HG03103 (cell line): ENCODE results near the gene COX8C.
"Not testable (repeated sequence)": the region's sequence is repeated elsewhere in the genome, so short reads cannot be mapped to it uniquely, and the experiment has no call there.

ENCODE experiments used
- ATAC-seq: cut with Tn5 transposase; IDR thresholded peaks from one replicate; pipeline ENCODE4 v1.9.1; 2021; ENCODE audit warnings: low read depth; ENCODE audit not compliant: unreplicated experiment

The COX8C gene

GRCh38 chr14:93368996-93369712, 22.2 kb downstream of the COX8C start:
- peak; percentile 15 for ATAC-seq

DNA sequence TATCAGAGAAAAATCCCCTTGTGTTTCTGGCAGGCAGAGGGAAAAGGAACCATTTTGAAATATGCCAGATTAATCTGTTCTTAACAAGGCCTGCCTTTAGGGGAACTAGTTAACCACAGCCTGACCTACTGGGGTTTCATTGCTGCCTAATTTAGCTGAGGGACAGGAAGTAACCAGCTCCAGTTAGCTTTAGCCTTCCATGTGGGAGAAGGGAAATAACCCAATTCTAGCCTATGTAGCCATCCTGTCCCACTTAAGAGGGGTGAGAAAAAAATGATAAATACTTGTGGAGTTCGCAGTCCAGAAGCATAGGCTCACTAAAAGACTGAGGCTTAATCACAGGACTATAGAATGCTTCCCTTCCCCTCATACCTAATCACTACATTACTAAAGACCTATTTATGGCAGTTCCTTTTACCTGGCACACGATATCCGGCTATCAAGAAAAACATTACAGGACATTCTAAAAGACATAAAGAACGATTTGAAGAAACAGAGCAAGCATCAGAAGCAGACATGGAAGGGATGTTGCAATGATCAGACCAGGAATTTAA, 22.8 kb downstream of the COX8C start:
- ATAC-seq: peak; percentile 74

DNA sequence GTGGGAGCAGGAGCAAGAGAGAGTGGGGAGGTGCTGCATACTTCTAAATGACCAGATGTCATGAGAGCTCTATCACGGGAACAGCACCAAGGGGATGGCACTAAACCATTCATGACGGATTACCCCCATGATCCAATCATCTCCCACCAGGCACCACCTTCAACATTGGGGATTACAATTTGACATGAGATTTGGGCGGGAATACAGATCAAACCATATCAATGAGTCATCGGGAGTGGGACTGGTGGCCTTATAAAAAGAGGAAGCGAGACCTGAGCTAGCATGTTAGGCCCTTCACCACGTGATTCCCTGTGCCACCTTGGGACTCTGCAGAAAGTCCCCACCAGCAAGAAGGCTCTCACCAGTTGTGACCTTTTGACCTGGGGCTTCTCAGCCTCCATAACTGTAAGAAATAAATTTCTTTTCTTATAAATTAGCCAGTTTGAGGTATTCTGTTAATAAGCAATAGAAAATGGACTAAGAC, 28.7 kb downstream of the COX8C start:
- peak; percentile 80 for ATAC-seq

GRCh38 chr14:93379831-93380230, 32.8 kb downstream of the COX8C start:
- no peak for ATAC-seq

DNA sequence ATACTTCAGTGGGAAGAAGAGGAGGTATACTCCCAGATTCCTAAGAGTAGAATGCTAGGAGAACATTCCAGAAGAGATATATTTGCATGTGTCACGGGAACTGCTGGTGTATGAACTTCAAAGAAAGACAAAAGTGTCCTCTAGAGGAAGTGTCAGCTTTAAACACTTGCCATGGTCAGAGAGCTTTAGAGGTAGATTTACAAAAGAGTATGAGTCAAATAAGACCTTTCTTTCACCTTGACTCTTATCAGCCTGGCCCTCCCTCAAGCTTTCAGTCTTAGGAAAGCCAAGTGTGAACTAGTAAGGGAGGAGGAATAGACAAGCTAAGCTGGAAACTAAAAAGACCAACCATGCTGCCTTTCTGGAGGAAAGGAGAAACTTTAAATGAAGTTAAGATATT, 34.7 kb downstream of the COX8C start:
- no peak for ATAC-seq

GRCh38 chr14:93384256-93384655, 37.3 kb downstream of the COX8C start:
- not testable (repeated sequence) for ATAC-seq

GRCh38 chr14:93395231-93395630, 48.2 kb downstream of the COX8C start:
- no peak for ATAC-seq

GRCh38 chr14:93396456-93396855, 49.5 kb downstream of the COX8C start:
- ATAC-seq: no peak
